ENCODE data around the gene EXOC3L4.
A peak's percentile ranks its signal among the peaks of the same experiment; 100 is the strongest.

The EXOC3L4 gene

GRCh38 chr14:103071544-103072251 lies 22.8 kb upstream of the EXOC3L4 start:
- DNase-seq: no peak

GRCh38 chr14:103072595-103073366 lies 21.7 kb upstream of the EXOC3L4 start:
- DNase-seq: no peak

GRCh38 chr14:103073367-103073875 lies 21.1 kb upstream of the EXOC3L4 start:
- DNase-seq: no peak

- no peak for DNase-seq
These were observed 20.4 kb upstream of the EXOC3L4 start for GRCh38 chr14:103073876-103074728.

GRCh38 chr14:103074729-103075367 lies 19.7 kb upstream of the EXOC3L4 start:
- DNase-seq: peak; percentile 13

- peak; percentile 62 for DNase-seq
These were observed 16.1 kb upstream of the EXOC3L4 start for GRCh38 chr14:103078420-103078749.

GRCh38 chr14:103078860-103079587 lies 15.5 kb upstream of the EXOC3L4 start:
- no peak for DNase-seq

GRCh38 chr14:103081951-103082350 lies 12.6 kb upstream of the EXOC3L4 start:
- no peak for DNase-seq

- no peak for DNase-seq
These were observed 10.3 kb upstream of the EXOC3L4 start, which contains the start of gene LBHD2 for GRCh38 chr14:103084021-103084919. LBHD2 (plus strand) TSS chr14:103084210; CDS start chr14:103086013, 1,803 bp downstream.

GRCh38 chr14:103085106-103086091 lies 9.1 kb upstream of the EXOC3L4 start:
- DNase-seq: no peak

GRCh38 chr14:103086771-103087342 lies 7.7 kb upstream of the EXOC3L4 start:
- DNase-seq: no peak

GRCh38 chr14:103087343-103087835 lies 7.1 kb upstream of the EXOC3L4 start:
- DNase-seq: no peak

- DNase-seq: no peak
These were observed 5.6 kb upstream of the EXOC3L4 start for GRCh38 chr14:103088921-103089320.

- DNase-seq: no peak
These were observed 4.9 kb upstream of the EXOC3L4 start for GRCh38 chr14:103089386-103090335.

- DNase-seq: no peak
These were observed 4.0 kb upstream of the EXOC3L4 start for GRCh38 chr14:103090481-103091020.

GRCh38 chr14:103091041-103091882 lies 3.3 kb upstream of the EXOC3L4 start:
- peak; percentile 73 for DNase-seq

GRCh38 chr14:103091883-103092222 lies 2.7 kb upstream of the EXOC3L4 start:
- no peak for DNase-seq

All from stimulated activated naive CD4-positive, alpha-beta T cell treated with Interleukin-2 at 50 U/mL for 16 hours (primary cell).